HG02852 (cell line): ENCODE results near the gene KIF16B.

ENCODE experiments used
- ATAC-seq: cut with Tn5 transposase; IDR thresholded peaks from one replicate; pipeline ENCODE4 v1.9.1; 2021; ENCODE audit warnings: mild to moderate bottlenecking, moderate library complexity; ENCODE audit not compliant: unreplicated experiment

KIF16B gene

GRCh38 chr20:16366529-16366928 lies 206.7 kb downstream of the KIF16B start:
- no peak for ATAC-seq

- no peak for ATAC-seq
Observed at GRCh38 chr20:16364320-16364687, 208.9 kb downstream of the KIF16B start.

GRCh38 chr20:16363506-16364319 lies 209.5 kb downstream of the KIF16B start:
- ATAC-seq, result no peak

GRCh38 chr20:16362642-16363041 lies 210.6 kb downstream of the KIF16B start:
- no peak for ATAC-seq

- ATAC-seq, result no peak
Observed at GRCh38 chr20:16360668-16361067, 212.6 kb downstream of the KIF16B start.

- ATAC-seq, result no peak
Observed at GRCh38 chr20:16353417-16353781, 219.8 kb downstream of the KIF16B start.

GRCh38 chr20:16352751-16353416 lies 220.4 kb downstream of the KIF16B start:
- ATAC-seq, result no peak

- no peak for ATAC-seq
Observed at GRCh38 chr20:16352321-16352720, 220.9 kb downstream of the KIF16B start.

GRCh38 chr20:16351415-16351814 lies 221.8 kb downstream of the KIF16B start:
- ATAC-seq, result no peak

GRCh38 chr20:16350465-16350864 lies 222.8 kb downstream of the KIF16B start:
- ATAC-seq, result no peak

- ATAC-seq, result no peak
Observed at GRCh38 chr20:16349523-16350260, 223.6 kb downstream of the KIF16B start.

- no peak for ATAC-seq
Observed at GRCh38 chr20:16346956-16347355, 226.3 kb downstream of the KIF16B start.

GRCh38 chr20:16337707-16338106 lies 235.5 kb downstream of the KIF16B start:
- no peak for ATAC-seq

GRCh38 chr20:16327606-16328005 lies 245.6 kb downstream of the KIF16B start:
- no peak for ATAC-seq

- no peak for ATAC-seq
Observed at GRCh38 chr20:16321291-16321690, 252.0 kb downstream of the KIF16B start.

- peak; percentile 52 for ATAC-seq
Observed at GRCh38 chr20:16317445-16318362, 255.5 kb downstream of the KIF16B start.

GRCh38 chr20:16316513-16316912 lies 256.7 kb downstream of the KIF16B start:
- ATAC-seq, result no peak

GRCh38 chr20:16314748-16315159 lies 258.5 kb downstream of the KIF16B start:
- ATAC-seq, result no peak

GRCh38 chr20:16314320-16314719 lies 258.9 kb downstream of the KIF16B start:
- ATAC-seq, result no peak

GRCh38 chr20:16313917-16314316 lies 259.3 kb downstream of the KIF16B start:
- no peak for ATAC-seq

- ATAC-seq, result no peak
Observed at GRCh38 chr20:16312998-16313397, 260.2 kb downstream of the KIF16B start.
